HG03521 (cell line): ENCODE results near the gene TMEM154.
A peak's percentile ranks its signal among the peaks of the same experiment; 100 is the strongest.
"Not testable (repeated sequence)": the region's sequence is repeated elsewhere in the genome, so short reads cannot be mapped to it uniquely, and the experiment has no call there.

Source experiments
- ATAC-seq: cut with Tn5 transposase; IDR thresholded peaks from one replicate; pipeline ENCODE4 v1.9.1; 2021; ENCODE audit warnings: mild to moderate bottlenecking, moderate library complexity; ENCODE audit not compliant: unreplicated experiment

TMEM154 gene

DNA sequence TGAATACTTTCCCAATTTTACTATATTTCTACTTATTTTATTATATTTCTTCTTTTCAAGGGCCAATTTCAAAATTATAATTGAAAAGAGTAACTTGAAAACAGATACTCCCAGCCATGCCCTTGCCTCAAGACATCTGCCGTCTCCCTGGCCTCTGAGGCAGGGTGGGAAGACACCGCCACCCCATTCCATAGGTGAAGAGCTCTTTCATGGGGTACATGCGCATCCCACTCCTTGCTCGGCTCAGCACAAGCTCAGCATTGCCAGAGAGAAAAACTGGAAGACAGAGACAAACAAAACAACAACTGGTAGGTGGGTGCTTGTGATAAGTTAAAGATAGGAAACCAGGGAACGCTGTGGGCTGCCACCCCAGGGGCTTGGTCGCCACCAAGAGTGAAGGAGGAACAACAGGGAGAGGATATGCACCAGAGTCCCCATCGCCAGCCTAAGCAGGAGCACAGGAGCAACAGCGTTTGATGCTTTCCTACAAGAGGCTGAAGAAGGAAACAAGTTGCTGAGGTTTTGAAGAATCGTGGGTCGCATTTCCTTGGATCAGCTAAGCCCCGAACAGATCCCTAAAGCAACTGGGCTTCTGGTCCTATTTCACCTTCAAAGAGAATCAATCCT lies 11.3 kb downstream of the TMEM154 start:
- ATAC-seq: no peak

DNA sequence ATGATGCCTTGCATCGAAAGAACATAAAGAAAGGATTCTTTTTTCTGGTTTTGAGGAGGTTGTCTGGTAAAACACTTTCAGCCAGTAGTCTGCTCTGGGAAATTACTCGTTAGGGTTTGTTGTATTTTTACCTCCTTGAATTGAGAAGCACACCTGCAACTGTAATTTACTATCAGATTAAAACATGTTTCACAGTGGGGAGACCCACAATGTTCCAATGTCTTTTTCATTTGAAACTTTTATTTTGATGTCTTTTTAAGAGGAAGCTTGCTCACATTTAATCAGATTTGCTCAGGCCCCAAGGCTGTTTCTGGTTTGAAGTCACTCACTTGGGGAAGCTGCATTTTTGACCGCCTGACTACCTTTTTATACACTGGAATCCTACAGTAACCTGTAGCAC lies 12.0 kb downstream of the TMEM154 start:
- no peak for ATAC-seq

DNA sequence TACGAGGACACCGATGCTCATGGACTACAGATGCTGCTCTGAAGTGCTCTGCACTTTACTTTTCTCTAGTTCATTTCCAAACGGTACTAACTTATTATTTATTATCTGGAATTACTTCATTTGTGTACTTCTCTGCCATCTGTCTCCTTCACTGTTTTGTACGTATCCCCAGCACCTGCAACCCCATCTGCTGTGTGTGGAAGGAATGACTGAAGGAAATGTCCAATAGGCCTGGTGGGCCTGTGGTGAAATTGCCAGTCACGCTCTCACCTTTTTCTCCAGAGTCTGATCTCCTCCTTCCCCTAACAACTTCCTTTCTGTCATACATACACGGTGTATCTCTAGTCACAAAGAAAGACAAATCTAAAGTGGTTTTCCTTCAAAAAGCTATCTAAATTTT lies 12.9 kb downstream of the TMEM154 start:
- ATAC-seq: no peak

DNA sequence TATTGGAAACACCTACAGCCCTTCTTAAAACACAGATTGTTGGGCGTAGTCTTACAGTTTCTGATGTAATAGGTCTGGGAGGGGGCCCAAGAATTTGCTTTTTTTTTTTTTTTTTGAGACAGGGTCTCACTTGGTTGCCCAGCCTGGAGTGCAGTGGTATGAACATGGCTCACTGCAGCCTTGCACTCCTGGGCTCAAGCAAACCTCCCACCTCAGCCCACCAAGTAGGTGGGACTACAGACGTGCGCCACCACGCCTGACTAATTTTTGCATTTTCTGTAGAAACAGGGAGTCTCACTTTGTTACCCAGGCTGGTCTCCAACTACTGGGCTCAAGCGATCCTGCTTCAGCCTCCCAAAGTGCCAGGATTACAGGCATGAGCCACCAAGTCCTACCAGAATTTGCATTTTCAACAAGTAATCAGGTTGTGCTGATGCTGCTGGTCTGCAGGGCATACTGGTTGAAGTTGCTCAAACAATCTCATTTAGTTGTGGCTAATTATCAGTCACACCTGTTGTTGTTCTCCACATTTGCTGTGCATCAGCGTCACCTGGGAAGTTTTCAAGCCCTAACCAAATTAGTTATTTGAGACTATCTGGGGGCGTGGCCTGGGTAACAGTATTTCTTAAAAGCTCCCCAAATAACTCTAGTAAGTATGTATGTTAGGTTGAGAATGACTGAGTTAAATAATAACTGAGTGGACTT lies 14.0 kb downstream of the TMEM154 start:
- ATAC-seq: peak; percentile 37

DNA sequence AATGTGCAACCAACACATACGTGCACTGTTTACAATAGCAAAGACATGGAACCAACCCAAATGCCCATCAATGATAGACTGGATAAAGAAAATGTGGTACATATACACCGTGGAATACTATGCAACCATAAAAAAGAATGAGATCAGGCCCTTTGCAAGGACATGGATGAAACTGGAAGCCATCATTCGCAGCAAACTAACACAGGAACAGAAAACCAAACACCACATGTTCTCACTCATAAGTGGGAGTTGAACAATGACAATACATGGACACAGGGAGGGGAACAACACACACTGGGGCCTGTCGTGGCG lies 15.8 kb downstream of the TMEM154 start:
- ATAC-seq: not testable (repeated sequence)

DNA sequence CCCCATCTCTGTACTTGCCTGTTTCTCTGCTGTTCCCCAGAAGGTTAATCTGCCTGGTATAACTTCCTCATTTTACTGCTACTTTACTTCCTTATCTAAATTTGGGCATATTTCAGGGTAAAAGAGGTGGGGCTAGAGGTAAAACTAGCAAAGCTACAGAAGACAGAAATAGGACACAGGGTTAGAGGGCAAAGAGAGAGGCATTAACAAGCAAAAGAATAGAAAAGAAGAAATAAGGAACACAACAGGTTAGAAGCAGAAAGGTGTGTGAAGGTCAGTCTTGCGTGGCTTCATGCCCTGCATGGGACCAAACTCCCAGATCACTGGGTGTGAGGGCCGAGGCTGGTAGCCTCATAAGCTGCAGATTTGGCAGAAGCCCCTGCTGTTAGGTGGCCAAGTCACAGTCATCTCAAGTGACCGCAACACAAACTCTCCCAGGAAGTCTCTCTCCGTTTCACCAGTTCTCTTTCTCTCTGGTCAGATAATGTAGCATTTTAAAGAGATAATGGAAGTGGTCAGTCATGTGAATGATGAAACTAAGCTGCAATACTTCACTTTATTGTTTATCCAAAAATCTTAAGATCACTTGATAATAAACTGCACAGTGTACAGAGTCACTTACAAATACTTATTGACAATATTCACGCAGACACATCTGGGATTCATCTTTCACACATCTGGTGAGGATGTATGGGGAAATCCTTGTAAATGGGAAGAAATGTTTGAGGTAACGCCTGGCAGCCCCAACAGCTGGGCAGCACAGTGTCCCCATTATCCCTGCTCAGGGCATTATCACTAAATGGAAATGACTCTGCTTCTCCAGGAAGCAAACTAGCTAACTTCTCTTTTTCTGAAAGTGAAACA lies 16.4 kb downstream of the TMEM154 start:
- ATAC-seq: peak; percentile 38

DNA sequence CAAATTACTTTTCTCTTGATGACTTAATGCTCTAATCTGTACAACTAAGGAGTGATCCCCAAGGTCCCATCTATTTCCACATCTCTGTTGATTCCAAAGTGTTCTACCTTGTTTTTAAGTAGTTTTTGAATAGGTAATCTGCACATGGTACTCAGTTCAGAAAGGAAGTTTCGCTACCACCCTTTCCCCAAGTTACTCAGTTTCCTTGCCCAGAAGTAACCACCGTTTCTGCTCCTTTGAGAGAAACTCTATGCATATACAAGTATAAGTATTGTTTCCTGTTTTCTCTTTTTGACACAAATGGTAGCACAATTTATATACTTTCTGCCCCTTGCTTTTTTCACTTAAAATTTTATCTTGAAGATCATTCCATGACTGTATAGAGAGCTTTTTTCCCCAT lies 18.1 kb downstream of the TMEM154 start:
- ATAC-seq: no peak

DNA sequence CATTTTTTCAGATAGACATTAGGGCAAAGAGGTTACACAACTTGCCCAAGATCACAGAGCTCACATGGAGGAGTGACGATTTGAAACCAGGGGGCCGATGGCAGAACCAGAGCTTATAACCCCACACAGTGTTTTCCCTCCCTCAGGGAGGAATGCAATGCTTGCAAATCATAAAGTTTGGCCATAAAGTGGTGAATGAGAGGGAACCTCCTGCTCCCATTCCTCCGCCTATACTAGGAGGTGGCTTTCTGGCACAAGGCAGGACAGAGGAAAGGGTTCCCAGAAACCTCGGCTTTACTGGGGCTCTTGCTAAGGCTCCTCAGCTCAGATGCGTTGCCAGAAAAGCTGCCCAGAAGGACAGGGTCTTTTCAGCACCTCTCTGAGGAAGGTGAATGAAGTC lies 19.3 kb downstream of the TMEM154 start:
- no peak for ATAC-seq

DNA sequence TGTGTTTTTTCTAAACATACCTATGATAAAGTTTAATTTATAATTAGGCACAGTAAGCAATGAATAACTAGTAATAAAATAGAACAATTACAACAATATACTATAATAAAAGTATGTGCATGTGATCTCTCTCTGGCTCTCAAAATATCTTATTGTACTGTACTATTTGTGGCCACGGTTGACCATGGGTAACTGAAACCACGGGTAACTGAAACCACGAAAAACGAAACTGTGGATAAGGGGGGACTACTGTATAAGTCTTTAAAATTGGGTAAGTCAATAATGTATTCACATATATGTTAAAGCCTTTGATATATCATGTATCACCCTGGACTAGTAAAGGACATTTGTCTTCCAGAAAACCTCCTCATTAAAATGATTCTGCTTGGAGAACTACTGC lies 20.0 kb downstream of the TMEM154 start:
- ATAC-seq: peak; percentile 41

DNA sequence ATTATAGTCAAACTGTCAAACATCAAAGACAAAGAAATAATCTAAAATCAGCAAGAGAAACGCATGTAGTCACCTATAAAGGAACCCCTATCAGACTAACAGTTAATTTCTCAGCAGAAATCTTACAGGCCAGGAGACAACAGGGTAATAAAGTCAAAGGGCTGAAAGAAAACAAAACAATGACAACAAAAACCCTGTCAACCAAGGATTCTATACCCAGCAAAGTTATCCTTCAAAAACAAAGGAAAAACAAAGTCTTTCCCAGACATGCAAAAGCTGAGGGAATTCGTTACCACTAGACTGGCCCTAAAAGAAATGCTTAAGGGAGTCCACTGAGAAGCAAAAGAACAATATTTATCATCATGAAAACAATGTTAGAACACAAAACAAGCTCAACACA lies 22.1 kb downstream of the TMEM154 start:
- no peak for ATAC-seq

DNA sequence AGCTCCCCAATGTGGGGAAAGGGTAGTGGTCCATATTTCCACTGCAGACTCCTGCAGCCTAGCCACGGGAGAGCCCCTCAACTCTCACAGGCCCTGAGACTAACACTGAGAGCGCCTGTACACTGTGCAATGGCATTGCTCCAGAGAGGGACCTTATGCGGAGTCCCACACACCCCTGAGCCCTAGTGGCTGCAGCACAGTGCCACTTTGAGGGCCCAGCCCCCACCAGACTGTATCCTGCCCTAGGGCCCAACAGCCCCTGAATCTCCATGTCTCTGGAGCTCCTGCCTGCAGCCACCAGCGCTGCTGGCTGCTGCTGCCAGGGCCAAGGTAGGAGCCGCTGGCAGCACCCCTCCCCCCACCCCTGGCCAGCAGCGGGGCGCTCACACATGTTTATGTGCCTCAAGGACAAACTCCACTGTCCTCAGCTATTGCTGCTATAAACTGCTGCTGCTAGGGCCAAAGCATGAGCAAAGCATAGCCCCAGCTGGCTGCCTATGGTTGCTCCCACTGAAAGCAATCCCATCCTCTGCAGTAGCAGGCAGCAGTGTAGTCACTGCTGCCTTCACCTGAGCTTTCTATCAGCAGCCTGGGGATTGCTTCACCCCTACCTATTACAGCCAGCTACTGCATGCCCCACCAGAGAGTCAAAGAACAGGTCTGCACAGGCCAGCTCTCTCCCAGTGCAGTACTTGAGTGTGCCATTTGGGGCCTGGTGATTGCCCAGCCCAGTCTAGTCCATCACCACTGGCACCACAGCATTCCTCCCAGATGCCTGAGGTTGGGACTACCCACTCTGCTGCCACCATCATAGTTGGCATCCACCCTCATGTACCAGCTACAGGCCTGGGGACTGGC lies 24.3 kb downstream of the TMEM154 start:
- no peak for ATAC-seq

DNA sequence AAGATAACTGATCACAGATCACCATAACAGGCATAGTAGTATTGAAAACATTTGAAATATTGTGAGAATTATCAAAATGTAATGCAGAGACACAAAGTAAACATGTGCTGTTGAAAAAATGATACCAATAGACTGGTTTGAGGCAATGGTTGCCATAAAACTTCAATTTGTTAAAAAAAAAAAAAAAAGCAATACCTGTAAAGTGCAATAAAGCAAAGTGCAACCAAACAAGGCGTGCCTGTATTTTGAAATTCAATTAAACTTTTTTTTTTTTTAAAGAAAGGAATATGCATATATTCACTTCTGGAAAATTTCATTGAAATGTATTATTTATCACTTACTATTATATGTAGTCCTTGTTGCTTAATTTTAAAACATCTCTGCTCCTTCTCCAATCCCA lies 27.7 kb downstream of the TMEM154 start:
- ATAC-seq: no peak

DNA sequence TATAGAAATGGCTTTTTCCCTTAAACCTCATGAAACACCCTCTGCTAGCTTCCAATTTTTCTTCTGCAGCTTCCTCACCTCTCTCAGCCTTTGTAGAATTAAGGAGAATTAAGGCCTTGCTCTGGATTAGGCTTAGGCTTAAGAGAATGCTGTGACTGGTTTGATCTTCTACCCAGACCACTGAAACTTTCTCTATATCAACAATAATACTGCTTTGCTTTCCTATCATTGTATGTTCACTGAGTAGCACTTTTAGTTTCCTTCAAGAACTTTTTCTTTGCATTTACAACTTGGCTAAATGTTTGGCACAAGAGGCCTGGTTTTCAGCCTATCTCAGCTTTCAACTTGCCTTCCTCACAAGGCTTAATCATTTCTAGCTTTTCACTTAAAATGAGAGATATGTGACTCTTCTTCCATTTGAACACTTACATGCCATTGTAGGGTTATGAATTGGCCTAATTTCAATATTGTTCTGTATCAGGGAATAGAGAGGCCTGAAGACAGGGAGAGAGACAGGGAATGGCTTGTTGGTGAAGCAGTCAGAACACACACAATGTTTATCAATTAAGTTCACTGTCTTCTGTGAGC lies 28.2 kb downstream of the TMEM154 start:
- ATAC-seq: no peak

DNA sequence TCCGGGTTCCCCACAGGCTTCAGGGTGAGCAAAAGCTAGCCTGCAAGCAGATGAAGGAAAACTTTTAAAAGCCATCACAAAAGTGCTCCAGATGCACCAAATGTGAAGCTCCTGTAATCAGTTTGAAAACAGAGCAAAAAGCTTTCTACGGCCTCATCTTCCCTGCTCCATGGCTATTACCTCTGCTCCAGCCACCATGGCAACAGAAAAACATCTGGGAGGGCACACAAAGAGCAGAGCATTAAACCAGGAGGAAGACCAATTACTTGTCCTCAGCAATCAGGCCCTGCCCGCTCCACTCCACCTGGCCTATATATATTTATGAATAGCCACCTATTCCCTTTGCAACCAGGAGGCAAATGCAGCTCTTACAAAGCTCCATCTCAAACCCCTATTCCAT lies 33.6 kb downstream of the TMEM154 start:
- no peak for ATAC-seq

DNA sequence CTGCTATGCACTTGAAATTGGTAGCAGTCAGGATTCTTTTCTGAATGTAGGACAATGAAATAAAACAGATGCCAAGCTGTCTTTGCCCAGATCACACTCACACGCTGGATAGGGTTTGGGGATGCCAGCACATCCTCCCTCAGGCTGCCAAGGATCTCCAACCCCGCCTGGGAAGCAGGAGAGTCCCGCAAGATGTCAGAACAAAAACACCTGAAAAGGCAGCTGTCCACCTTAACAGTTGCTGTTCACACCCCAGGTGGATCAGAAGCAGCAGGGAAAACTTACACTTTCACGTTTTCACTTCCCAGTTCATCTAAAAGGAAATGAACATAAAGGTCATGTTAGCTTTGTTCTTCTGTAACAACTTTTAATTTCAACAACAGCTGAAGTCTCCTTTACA lies 35.7 kb downstream of the TMEM154 start:
- ATAC-seq: no peak

DNA sequence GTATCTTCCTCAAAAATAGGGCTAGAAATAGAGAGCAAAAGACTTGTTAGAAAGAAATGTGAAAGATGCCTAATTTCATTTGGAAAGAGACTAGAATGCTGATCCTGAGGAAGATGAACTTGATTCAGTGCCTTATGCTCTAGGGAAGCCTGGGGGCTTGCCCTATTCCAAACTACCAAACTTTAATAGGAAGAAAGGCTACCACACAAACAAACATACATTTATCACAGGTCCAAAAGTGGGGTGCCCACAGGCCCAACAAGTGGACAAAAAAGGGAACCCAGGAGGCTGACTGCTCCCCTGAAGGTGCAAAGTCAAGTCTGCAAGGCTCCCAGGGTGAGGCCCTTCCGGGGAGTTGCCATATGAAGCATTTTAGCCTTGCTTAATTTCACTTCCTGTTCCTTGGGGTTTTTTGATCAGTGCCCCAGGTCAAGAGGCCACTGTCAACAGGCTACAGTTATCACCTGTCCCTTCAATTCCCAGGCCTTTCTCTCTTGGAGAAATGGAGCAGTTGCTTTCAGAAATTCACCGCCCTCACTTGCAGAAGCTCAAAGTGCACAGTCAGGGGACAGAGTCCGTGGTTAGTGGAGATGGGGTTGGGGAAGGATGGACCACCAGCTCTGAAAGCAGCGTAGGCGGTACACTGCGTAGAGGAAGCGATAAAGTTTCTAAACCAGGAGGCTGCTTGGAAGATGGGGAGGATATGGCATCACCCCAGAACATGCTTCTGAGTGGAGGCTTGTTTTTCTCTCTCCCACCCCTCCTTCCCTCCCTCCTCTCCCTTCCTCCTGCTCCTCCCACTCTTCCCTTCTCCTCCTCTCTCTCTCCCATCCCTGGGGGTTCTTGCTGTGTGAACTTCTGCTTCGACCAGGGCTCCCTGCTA lies 36.4 kb downstream of the TMEM154 start:
- peak; percentile 83 for ATAC-seq

DNA sequence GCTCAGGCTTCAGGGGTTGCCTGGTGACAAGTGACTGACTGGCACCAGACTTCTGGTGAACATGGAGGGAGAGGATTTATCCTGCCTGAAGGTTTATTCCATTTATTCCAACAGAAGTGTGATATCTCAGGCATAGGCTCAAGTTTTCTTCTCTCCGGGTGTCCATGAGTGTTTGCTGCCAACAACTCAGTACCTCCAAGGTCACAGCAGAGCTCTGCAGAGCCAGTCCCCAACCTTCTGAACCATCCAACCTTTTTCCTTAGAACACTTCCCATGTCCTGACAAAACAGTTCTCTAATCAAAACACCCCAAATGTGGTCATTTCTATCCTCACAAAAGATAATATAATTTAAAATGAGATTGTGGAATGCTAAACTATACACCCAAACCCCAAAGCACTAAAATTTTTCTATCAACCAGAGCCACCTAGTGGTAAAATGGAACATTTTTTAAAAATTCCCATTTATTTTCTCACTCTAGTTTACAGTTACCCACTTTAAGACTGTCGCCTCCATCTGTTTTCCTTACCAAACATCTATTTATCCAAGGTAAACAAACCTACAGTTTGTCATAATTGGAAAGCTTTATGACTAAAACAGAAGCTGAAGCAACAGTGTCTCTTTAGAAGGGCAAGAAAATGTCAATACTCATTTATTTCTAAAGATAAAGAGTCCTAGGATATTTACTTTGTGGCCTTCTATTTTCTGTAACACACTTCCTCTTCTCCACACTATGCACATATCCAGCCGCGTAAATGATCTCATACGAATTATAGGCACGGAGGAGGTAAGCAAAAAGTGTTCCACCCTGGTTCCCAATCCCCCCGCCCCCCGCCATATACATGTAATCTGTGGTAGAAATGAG lies 39.5 kb downstream of the TMEM154 start:
- ATAC-seq: no peak

DNA sequence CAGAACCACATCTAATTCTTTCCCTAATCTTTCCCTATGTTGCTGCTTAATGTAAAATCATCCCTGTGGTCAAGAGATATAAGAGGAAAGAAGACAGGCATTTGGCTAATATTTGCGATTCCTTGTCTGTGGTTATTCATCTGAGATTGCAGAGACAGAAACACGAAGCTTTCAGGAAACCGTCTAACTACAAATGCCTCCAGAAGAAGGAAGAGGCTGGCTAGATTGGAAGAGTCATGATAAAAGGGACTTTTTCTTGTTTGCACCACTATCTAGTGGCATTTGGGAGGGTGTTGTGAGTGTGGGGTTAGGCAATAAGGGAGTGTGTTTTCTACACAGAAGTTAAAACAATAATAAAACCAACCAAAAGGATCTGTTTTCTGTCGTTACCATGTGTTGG lies 43.9 kb downstream of the TMEM154 start:
- no peak for ATAC-seq
